SIG-M5 treated with dmso at 0.1 percent for 504 hours (cell line): Measurements from ENCODE around the gene SPINK4.

Source experiments
- DNase-seq: peaks from one replicate; lab custom pipeline; 2025; ENCODE audit not compliant: unreplicated experiment; lab: John Stamatoyannopoulos, UW

SPINK4 gene

DNA sequence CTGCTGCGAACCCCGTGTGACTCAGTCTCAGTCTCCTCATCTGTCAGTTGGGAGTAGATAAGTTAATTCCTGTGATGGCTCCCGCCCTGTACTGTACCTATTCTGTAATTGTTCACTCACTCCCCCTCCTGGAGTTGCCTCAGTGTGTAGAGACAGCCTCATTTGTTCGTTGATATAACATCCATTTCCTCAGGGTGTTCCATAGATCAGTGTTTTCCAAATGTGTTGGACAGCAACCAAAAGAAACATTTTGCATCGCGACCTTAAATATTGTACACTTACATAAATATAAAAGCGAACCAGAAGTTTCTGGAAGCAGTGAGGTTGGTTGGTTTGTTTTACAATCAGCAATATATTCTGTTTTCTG, 51.0 kb downstream of the SPINK4 start:
- DNase-seq, result no peak

DNA sequence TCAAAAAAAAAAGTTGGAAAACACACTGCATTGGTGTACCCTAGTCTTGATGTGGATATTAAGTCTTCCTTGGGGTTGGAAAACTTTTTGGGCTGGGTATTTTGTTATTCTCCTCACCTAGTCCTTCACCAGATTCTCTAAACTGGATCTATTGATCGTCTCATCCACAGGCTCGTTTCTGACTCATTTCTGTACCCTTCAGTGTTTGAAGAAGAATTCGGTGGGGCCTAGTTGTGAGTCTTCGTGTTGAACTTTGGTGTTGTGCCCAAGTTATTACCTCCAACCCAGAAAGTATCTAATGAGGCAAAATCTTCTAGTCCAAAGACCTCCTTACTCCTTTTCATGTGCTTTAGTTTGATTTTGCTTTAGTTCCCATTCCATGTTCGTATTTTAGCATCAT, 51.9 kb downstream of the SPINK4 start:
- DNase-seq, result no peak

DNA sequence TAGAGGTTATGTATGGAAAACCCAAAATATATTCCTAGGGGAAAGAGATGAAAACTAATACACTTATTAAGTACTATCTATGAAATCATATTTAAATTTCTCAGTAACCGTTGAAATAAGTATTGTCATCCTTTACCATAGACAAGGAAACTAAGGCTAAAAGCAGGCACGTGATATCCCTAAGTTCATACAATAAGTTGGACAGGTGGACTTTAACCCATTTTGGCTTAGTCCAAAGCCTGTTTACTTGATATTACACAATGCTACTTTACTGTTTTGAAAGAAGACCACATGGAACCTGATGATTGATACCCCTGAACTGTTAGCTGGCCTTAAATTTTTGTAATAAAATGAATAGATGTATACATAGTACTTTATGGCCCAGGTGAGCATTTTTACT, 53.8 kb downstream of the SPINK4 start:
- DNase-seq, result no peak

DNA sequence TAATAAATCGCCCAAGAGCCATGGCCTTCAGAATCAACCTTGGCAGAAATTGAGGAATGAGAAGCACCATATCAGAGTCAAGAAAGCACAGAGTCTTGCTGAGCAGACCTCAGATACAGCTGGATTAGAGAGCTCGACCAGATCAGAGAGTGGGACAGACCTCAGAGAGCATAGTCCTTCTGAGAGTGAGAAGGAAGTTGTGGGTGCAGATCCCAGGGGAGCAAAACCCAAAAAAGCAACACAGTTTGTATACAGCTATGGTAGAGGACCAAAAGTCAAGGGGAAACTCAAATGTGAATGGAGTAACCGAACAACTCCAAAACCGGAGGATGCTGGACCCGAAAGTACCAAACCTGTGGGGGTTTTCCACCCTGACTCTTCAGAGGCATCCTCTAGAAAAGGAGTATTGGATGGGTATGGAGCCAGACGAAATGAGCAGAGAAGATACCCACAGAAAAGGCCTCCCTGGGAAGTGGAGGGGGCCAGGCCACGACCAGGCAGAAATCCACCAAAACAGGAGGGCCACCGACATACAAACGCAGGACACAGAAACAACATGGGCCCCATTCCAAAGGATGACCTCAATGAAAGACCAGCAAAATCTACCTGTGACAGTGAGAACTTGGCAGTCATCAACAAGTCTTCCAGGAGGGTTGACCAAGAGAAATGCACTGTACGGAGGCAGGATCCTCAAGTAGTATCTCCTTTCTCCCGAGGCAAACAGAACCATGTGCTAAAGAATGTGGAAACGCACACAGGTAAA, 54.9 kb downstream of the SPINK4 start:
- DNase-seq, result no peak

DNA sequence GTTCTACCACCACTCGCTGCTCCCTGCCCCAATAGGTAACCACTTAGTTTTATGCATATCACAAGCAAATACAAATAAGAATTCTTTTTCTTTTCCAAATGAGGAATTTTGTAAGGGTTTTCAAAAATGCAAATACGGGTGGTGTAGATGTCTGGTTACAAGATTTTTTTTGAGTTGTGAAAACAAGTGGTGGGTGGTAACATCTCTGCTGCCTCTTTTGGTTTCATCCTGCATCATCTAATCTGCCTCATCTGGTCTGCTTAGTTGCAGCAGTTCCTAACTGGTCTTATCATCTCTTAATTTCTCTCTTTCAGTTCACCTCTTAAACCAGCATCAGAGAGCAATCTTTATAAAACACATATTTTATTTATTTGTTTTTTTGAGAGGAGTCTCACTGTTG, 55.6 kb downstream of the SPINK4 start:
- no peak for DNase-seq

DNA sequence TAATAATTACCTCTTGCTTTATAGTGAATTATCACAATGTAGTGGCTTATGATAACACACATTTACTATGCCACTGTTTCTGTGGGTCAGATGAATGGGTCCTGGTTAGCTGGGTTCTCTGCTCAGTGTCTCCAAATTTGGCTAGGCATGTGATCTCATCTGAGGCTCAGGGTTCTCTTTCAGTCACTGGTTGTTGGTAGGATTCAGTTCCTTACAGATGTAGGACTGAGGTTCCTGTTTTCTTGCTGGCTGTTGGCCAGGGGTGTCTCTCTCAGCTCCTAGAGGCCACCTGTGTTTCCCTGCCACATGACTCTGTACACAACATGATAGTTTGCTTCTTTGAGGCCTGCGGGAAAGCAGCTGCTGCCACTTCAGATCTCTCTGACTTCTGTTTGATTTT, 57.5 kb downstream of the SPINK4 start:
- peak; percentile 93 for DNase-seq
